Embryonic facial prominence (tissue), 1 donor: ENCODE results near the gene CACNA1E.

Experiments used
- DNase-seq: peaks from one replicate; pipeline ENCODE4 v3.0.0-alpha.2; 2016; ENCODE audit errors: extremely low spot score

The CACNA1E gene

DNA sequence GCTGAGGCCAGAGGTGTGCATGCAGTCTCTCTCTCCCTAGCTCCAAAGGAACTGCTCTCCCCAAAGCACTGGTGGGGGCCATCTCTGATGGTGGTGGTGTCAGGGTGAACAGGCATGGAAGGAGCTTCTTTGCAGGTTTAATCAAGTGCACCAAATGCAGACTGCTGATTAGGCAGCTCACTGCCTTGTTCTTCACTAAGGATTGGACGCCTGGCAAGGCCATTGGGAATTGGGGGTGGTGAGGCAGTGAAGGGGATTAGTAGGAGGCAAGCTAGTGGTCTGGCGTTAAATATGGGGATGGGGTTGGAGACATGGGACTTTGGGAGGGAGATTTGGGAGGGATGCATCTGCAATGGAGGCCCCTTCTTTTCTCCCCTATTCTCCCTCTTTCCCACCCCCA, 1.5 kb downstream of the CACNA1E start:
- no peak for DNase-seq

DNA sequence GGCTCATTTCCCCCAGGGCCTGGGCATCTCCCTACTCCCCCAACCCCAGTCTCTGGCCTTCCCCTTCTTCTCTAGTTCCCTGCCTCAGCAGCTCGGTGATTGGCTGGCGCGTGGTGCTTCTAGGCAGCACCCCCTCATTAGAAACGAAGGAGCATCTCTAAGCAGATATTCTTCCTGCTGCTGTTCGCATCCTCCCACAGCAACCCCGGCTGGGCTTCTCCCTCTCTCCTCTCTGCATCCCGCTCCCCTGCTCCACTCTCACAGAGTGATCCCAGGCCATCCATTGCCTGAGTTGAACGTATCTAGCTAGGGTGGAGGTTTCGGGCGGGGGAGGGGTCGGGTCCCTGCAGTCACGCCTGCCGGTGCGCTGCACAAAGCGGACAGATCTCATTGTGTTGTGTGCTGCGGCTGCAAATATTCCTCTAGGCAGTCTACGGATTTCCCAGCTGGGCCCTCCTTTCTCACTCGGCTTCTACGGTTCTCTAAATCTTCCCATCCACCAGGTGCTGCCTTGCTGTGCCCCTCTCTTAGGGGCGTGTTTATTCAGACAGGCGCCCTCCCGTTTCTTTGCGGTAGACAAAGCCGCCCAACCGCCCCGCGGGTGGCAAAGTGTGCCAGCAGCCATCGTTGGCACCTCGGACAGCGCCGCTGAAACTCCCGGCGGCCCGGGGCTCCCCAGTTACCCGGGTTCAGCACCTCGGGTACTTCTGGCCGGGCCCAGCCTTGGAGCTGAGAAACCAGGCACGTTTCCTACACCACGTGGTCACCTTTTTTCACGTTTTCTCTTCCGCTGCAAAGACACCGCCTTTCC, 2.2 kb downstream of the CACNA1E start:
- DNase-seq, result no peak

DNA sequence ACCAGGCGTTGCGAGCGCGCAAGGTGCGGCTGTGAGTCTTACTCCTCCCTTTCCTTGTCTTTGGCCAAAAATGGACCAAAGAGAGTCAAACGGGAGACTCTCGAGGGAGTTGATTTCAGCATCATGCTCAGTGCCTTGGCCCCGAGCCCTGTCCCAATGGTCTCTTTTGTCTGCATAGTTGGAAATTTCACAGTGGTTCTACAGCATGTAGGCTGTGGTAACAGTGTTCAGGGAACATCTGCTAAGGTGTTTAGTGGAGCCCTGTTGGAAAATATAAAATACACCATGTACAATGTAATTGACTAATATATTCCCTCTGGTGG, 2.7 kb downstream of the CACNA1E start:
- DNase-seq, result no peak

DNA sequence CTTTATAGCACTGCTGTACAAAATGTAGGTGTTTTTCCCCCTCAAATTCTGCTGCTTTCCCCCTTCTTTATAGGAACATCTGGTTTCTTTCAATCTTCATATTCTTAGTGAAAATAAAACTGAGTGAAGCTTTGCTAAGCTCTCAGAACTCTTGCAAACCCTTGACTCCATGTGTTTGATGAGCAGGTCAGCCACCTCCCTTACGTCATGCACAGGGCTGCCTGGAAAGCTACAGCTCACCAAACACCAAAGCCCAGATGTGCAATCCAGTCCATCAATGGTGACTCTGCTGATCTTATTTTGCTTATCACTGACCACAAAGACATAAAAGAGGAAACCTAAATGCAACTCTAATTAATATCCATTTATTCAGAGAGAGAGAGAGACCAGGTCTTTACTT, 5.5 kb downstream of the CACNA1E start:
- DNase-seq, result no peak

DNA sequence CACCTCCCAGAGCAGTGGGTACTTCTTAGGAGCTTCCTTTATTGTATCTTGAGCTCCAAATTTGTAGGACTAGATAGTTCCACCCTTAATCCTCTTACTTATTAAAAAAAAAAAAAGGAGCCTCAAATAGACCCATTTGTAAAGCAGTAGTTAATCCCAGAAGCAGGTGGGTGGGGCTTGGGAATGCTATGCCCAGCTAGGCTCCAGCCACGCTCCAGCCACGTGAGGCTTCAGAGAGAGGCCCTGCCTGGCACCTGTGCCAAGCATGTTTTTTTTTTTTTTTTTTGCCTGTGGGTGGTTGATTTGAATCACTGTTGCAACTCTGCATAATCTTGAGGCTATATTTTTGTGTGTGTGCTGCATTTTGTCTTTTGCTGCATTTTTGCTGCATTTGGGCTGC, 7.0 kb downstream of the CACNA1E start:
- no peak for DNase-seq

DNA sequence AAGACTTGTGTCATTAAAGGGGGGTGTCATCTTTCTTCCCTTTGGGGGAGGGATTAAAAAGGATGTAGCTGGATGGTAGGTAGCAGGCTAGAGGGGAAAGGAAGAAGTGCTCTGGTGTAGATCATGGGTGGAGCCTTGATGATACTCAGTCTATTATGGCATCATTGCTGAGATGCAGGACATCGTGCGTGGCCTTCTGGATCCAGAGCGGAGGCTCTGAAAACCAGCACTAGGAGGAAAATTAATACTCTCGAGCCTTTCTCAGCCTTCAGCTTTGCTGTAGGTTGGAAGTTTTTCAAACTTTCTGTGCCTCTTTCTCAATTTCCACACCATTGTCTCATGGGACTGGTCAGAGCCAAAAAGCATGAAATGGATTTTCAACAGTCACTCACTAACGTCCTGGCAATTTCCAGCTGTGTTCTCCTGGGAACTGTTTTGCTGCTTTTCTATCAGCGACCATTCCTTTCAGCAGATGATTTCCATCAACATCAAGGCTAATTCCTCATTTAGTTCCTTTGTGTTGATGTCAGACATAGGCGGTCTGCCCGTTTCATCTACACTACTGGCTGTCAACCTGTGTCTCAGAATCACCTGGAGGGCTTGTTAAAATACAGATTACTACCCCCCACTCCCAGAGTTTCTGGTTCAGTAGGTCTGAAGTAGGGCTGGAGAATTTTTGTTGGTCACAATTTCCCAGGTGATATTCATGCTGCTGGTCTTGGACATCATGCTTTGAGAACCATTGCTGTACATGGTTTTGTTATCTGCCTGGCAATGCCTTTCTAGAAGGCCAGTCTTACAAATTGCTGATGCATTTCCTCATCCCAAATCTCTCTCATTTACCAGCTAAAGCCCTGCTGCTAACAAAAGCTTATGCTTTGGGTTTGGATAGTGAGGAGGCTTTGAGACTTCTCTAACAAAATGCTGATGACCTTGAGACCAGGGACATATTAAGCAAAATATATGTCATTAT, 7.7 kb downstream of the CACNA1E start:
- DNase-seq, result no peak

DNA sequence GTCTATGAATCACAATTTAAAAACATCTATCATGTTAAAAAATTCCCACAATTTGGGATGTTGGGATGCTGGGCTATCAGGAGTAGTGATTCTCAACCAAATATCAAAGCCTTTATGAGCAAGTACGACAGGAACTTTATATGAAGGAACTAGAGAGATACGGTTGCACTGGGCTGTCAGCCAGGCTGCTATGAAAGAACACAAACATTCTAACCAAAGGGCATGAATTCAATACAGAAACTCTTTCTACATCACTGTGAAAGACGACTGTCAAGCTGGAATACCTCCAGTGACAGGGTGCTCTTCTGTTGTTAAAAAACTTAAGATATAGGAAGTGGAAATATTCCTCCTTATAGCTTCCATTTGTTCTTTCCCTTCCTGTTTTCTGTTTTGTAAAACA, 9.8 kb downstream of the CACNA1E start:
- DNase-seq, result no peak

DNA sequence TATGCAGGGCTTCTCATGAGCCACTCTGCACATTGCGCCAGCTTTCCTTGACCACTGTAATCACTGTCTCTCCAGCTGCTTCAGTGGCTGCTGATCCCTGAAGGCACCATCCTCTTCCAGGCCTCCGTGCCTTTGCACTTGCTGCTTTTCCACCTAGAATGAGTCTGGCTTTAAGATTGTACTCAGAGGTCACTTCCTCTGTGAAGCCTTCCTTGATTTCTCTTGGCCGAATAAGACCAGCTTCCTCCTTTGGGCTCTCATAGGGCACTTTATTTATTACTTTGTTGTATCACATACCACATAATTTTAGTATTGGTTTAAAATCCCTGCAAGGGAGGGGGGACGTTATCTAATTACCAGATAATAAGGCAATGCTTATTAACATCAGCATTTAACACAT, 10.6 kb downstream of the CACNA1E start:
- DNase-seq, result no peak

DNA sequence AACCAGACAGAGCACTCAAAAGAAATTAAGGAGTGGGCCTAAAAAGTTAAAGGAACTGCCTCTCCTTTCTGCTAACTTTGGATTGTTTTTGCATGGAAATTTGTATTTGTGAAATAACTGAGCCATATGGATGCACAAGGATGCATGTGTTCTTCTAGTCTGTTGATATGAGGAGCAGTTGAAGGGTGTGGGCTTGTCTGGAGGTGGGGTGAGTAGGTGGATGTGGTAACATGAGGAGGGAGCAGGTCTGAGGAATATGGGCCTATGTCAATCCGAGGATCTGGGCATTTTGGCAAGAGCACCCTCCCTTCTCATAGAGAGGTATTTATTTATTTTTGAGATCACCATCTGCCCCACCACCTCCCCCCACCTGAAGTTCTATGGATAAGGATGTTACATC, 13.4 kb downstream of the CACNA1E start:
- no peak for DNase-seq

DNA sequence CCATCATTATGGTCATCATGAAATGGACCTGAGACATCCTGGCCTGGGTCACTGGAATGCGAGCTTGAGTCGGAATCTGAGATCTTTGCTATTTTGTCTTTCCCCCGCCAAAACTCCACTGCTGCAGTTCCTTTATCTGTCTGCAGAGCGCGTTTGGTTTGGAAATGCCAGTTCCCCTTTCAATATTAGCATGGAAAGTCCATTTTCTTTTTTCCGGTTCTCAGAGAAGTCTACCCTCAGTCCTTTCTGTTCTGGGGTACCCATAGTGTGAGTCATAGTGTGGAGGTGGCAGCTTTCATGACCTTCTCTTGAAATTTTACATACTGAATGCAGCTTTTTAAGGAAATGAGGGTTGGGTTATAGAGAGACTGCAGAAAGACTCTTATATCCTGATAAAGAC, 14.6 kb downstream of the CACNA1E start:
- DNase-seq, result no peak

DNA sequence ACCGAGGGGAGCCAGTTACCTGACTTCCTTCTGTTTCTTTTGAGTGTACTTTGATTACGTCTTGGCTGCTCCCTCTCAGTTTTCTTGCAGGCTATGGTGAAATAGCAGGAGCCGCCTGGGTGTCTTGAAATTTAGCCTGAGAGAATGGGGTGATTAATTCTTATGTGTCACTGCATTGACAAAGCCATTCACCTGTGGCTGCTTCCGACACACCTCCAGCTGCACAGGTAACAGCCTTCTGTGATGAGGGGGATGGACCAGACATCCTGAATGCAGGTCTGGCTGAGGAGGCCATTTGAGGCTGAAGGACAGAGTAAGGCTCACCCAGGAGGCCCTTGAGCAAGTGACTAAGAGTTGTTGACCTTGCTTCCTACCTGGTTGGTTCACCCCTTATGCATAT, 16.5 kb downstream of the CACNA1E start:
- DNase-seq, result no peak

DNA sequence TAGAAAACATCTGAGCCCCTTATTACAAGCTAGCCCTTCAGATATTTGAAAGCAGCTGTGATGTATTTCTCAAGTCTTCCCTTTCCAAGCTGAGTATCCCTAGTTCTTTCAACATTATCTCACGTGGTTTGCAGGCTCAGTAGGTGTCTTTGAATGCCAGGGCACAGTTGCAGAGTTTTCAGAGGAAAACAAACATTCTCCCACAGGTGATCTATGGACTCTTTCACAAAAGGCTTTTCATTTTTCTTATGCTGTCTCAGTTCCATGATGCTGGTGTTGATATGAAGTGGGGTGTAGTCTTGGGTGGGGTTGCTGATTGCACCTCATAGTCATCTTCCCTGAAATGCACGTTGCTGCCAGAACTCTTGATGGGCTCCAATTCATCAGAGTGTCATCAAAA, 17.3 kb downstream of the CACNA1E start:
- DNase-seq, result no peak

DNA sequence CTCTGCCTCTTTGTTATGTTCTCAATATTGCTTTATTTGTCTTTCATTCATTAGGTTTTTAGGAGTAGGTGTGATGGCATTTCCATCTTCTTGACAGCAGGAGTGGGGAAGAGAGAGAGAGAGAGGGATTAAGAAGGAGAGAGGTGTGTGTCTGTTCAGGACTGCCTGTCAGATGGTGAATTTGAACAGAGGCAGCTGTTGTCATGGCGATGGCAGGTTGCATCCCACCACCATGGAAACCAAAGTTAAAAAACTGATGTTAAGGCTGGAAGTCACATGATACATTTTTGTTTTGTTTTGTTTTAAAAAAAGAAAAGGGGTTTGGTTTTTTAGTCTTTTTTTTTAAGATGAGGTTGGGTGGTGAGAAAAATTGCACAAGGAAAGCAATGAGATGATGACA, 18.3 kb downstream of the CACNA1E start:
- no peak for DNase-seq

DNA sequence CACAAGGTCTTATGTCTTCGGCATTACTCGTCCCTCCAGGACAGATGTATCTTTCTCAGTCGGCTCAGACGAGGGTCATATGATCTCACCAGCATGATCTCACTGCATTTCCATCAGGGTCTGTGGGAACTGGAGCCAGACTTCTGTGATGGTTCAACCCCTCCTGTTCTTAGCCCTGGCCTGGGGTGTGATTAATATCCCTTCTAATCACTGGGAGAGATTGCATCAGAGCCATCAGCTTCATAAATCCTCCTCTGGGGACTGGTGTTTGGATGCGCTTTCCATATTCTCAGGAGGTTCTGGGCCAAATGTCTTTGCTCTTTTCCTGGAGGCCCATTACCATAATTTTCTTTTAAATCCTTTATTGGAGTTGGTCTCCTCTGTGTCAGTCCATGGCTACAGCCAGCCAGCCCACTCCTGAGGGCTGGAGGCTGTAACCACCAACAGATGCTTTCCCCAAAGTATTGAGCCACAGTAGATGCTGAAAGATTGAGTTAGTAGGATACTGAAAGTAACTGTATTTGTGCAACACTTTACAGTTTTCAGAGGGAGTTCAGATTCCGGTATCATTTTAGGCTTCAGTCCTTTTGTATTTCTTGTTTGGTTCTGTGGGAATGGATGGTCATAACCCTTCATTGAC, 20.0 kb downstream of the CACNA1E start:
- no peak for DNase-seq

DNA sequence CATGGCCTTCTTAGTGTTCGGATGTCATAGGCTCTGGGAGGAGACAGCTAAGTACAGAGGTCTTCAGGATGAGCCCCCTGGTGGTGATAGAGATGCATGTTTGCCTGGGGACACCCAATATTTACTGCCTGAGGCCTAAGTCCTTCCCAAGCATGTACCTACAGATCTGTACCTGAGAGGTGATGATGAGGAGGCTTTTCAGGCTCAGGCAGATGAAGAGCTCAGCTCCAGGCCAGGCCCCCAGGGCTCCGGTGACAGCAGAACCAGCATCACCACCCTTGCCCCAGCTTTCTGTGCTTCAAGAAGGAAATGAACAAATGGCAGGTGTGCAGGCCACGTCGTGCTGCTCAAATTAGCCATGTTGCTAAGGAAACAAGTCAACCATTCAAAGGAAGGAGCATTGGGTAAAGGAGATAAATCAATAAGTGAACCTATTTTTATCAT, 21.1 kb downstream of the CACNA1E start:
- no peak for DNase-seq

DNA sequence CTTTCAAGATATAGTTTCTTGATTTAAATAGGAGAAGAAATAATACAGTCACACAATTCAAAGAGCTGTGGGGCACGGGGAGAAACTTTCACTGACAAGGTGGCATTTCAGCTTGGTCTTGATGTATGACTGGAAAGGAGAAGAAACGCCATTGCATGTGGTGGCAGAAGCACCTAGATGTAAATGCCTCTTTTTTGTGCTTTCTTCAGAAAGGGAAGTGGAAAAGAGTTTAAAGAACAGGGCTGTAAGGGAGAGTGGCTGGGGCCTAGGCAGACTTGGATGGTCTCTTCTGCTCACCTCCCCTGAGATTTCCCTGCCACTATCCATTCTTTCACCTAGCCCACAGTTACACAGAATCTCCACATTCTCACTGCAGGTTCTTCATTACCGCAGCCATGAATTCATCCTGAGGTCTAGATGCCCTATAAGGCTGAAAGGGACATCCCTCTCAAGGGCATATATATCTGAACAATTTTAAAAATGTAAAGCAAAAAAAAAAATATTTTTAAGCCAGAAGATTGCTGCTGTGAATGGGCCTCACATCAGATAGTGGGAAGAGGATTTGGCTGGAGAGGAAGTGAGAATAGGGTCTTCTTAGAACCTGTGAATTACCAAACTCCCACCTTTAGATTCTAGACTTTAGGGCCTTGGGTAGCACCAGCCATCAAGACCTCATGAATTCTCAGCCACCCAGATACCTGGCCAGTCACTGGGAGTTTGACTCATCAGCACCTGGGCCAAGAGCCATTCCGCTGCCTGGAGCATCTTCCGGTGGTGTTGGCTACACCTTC, 23.4 kb downstream of the CACNA1E start:
- DNase-seq, result no peak

DNA sequence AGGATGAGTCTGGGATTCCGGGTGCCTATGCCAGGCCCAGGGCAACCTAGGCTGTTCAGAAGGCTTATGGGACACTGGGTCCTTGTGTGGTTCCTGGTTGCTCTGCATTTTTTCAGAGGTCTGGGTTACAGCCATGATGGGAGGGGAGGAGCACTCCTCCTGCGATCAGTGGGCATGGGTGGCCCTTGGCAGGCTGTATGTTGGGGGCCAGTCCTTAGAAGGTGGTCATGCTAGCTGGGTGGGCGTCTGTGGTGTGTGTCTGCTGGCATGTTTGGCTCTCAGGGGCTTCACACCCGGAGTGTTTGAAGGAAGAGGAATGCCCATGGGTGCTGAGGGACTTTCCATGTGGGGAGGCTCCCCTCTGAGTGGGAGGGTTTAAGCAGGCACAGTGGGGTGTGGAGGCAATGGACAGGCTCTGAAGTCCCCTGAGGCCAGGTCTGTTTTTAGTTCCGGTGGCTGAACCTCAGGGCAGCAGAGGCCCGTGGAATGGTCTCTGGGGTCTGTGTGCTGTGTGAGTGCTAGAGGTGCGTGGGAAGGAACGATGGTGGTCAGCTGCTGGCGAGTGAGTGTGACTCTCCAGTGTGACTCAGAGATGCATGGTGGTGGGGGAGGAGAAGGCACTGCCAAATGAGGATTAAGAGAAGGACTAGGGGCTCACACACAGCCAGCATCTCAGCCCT, 25.3 kb downstream of the CACNA1E start:
- no peak for DNase-seq

DNA sequence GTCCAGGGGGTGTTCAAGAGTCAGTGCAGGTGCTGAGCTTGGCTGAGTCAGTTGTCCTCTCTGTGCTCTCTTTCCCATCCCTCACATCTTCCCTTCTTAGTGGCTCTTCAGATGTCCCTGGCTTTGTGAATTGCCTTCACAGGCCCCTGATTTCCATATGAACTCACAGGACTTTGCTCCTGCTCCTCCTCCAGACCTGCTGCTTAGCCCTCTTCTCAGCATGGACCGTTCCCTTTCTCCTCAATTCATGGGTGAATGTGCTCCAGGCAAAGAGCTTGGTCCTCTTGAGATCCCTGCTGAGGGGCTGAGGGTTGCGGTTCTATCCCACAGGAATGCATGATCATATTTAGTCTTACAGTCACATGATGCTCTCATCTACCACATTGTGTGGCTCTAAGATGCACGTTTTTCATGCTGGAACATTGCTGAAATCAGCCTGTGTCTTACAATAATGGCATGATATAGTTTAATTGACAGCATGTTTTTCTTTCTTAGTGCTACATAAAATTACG, 30.5 kb downstream of the CACNA1E start:
- no peak for DNase-seq

DNA sequence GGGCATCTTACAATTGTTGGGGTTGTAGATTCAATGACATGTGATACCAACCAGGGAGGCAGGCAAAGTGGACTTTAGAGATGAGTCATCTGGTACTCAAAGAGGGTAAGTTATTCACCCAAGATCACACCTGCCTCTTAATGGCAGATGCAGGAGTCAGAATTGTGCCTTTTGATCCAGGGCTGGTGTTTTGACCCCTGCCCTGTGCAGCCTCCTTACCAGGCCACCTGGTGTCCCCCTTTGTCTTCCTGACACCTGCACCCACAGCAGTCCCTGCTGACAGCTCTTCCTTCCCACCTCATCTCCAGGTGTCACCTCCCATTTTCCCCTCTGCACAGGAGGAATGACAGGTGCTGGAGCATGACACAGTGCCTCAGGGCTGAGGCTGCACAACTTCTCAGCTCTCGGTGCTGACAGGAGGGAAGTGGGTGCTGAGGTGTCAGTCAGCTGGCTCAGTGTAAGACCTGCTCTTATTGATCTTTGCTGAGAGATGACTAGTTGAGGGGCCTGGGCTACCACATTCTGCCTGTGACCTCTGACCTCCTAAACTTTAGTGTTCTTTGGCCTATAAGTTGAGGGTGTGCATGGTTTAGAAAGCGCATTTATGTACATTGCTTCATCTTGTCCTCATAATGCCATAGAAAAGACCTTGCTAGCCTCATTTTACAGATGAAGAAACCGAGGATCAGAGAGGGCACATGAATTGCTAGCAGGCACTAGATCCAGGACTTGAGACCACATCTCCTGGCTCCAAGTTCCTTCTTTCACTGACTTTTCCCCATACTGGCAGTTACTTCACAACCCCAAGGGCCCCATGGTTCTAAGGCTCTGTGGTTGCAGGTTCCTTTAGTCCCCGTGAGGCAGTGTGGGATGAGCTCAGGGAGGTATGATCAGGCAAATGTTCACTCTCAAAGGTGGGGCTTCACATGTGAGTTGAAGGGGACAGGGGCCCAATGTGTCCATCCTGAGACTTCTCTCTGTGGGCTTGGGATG, 31.3 kb downstream of the CACNA1E start:
- DNase-seq, result no peak

DNA sequence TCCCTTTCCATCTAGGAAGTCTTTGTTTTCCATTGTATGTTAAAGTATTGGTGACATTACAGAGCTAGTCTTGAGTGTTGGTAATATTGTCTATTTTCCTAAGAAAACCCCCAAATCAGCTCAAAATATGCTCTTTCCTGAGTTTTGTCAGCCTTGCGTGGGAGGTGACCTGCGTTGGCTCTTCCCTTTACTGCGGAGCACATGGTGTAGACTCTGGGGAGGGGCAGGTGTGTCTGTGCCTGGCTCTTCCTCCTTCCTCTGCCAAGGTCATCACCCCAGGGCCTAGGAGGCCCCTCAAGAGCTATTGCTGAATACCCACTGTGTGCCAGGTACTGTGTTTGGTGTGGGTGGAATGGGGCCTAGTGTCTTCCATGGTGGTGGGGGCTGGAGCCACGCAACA, 33.4 kb downstream of the CACNA1E start:
- DNase-seq, result no peak
